Muscle layer of duodenum (tissue), 2 donors: Measurements from ENCODE around the gene ZNF785.

ENCODE experiments used
- H3K27ac ChIP-seq: one replicate; pipeline ENCODE4 v1.7.0; 2013; ENCODE audit warnings: mild to moderate bottlenecking, low read length
- H3K27me3 ChIP-seq: one replicate; pipeline ENCODE4 v1.7.0; 2013; ENCODE audit warnings: low read depth, mild to moderate bottlenecking, control low read depth, low read length
- H3K36me3 ChIP-seq, 2 donors: one replicate each; pipeline ENCODE4 v1.7.0; 2013; ENCODE audit warnings: low read length in 2 of 2, control low read depth in 1 of 2, mild to moderate bottlenecking in 1 of 2; ENCODE audit not compliant: insufficient read depth in 2 of 2, control insufficient read depth in 1 of 2
- H3K4me1 ChIP-seq, 2 donors: one replicate each; pipeline ENCODE4 v1.7.0; 2013; ENCODE audit warnings: low read length in 2 of 2, mild to moderate bottlenecking in 2 of 2, control low read depth in 1 of 2, moderate library complexity in 1 of 2; ENCODE audit not compliant: insufficient read depth in 2 of 2, control insufficient read depth in 1 of 2
- H3K4me3 ChIP-seq, 2 donors: one replicate each; pipeline ENCODE4 v1.7.0; 2013; ENCODE audit warnings: low read length in 2 of 2, low read depth in 1 of 2, mild to moderate bottlenecking in 1 of 2
- H3K9me3 ChIP-seq, 2 donors: one replicate each; pipeline ENCODE4 v1.7.0; 2013; ENCODE audit warnings: low read length in 2 of 2, control low read depth in 1 of 2, mild to moderate bottlenecking in 1 of 2; ENCODE audit not compliant: control insufficient read depth in 1 of 2
- donor health status: healthy.

ZNF785 gene

GRCh38 chr16:30569746-30570635 is 15.5 kb downstream of the ZNF785 start:
- Histone ChIP-seq H3K4me3 (peak overlapping the region in 1 of 2 donors; percentile 28), H3K36me3 (no peaks in the 10 kb centered on the region), H3K9me3 (no peaks in the 10 kb centered on the region), H3K27ac (no peak overlapping the region), H3K4me1 (peaks cover 3 to 23% of the 10 kb centered on the region in 2 donors), H3K27me3 (no peaks in the 10 kb centered on the region)

- Histone ChIP-seq H3K27ac (no peak overlapping the region), H3K36me3 (no peaks in the 10 kb centered on the region), H3K4me1 (peaks cover 3 to 23% of the 10 kb centered on the region in 2 donors)
Measured at GRCh38 chr16:30569281-30569680, 16.2 kb downstream of the ZNF785 start.

GRCh38 chr16:30567991-30568638 is 17.4 kb downstream of the ZNF785 start:
- Histone ChIP-seq H3K4me1 (peaks cover 3 to 23% of the 10 kb centered on the region in 2 donors), H3K4me3 (no peak overlapping the region), H3K9me3 (no peaks in the 10 kb centered on the region), H3K27ac (no peak overlapping the region), H3K36me3 (no peaks in the 10 kb centered on the region), H3K27me3 (no peaks in the 10 kb centered on the region)

More at GRCh38 chr16:30569281-30569680, 16.2 kb downstream of the ZNF785 start:
- no peaks in the 10 kb centered on the region for H3K27me3 ChIP-seq
- H3K4me3 ChIP-seq, result no peak overlapping the region
- H3K9me3 ChIP-seq, result no peaks in the 10 kb centered on the region

GRCh38 chr16:30567160-30567990 is 18.1 kb downstream of the ZNF785 start:
- H3K4me1 ChIP-seq, result peaks cover 3 to 19% of the 10 kb centered on the region in 2 donors
- no peaks in the 10 kb centered on the region for H3K27me3 ChIP-seq
- no peaks in the 10 kb centered on the region for H3K36me3 ChIP-seq
- H3K27ac ChIP-seq, result no peak overlapping the region
- no peak overlapping the region for H3K4me3 ChIP-seq
- H3K9me3 ChIP-seq, result no peaks in the 10 kb centered on the region

- Histone ChIP-seq H3K27me3 (no peaks in the 10 kb centered on the region), H3K36me3 (no peaks in the 10 kb centered on the region), H3K9me3 (no peaks in the 10 kb centered on the region), H3K4me1 (peaks cover 0 to 15% of the 10 kb centered on the region in 2 donors), H3K27ac (no peak overlapping the region), H3K4me3 (no peak overlapping the region)
Measured at GRCh38 chr16:30566531-30566930, 19.0 kb downstream of the ZNF785 start.

- no peaks in the 10 kb centered on the region for H3K27me3 ChIP-seq
- H3K27ac ChIP-seq, result no peak overlapping the region
- no peaks in the 10 kb centered on the region for H3K9me3 ChIP-seq
- no peak overlapping the region for H3K4me3 ChIP-seq
- peaks cover 0 to 16% of the 10 kb centered on the region in 2 donors for H3K4me1 ChIP-seq
- H3K36me3 ChIP-seq, result no peaks in the 10 kb centered on the region
Measured at GRCh38 chr16:30565984-30566383, 19.5 kb downstream of the ZNF785 start.

- Histone ChIP-seq H3K27me3 (no peaks in the 10 kb centered on the region), H3K4me3 (no peak overlapping the region), H3K4me1 (peaks cover 0 to 14% of the 10 kb centered on the region in 2 donors), H3K36me3 (no peaks in the 10 kb centered on the region), H3K27ac (no peak overlapping the region), H3K9me3 (no peaks in the 10 kb centered on the region)
Measured at GRCh38 chr16:30565526-30565925, 20.0 kb downstream of the ZNF785 start.

GRCh38 chr16:30562021-30562420 is 23.5 kb downstream of the ZNF785 start:
- Histone ChIP-seq H3K27ac (no peak overlapping the region), H3K4me3 (peak overlapping the region in 1 of 2 donors; percentile 65)

GRCh38 chr16:30561089-30561816 is 24.2 kb downstream of the ZNF785 start:
- Histone ChIP-seq H3K4me3 (peak overlapping the region; percentile 55 to 65), H3K36me3 (no peaks in the 10 kb centered on the region), H3K4me1 (peaks cover 0 to 13% of the 10 kb centered on the region in 2 donors), H3K27me3 (no peaks in the 10 kb centered on the region), H3K27ac (peak overlapping the region; percentile 23), H3K9me3 (no peaks in the 10 kb centered on the region)

More at GRCh38 chr16:30562021-30562420, 23.5 kb downstream of the ZNF785 start:
- no peaks in the 10 kb centered on the region for H3K9me3 ChIP-seq
- peaks cover 0 to 10% of the 10 kb centered on the region in 2 donors for H3K4me1 ChIP-seq
- H3K27me3 ChIP-seq, result no peaks in the 10 kb centered on the region
- no peaks in the 10 kb centered on the region for H3K36me3 ChIP-seq

- no peak overlapping the region for H3K27ac ChIP-seq
- H3K4me1 ChIP-seq, result peaks cover 0 to 17% of the 10 kb centered on the region in 2 donors
- H3K36me3 ChIP-seq, result peaks cover 3 to 10% of the 10 kb centered on the region in 2 donors
- no peak overlapping the region for H3K4me3 ChIP-seq
- no peaks in the 10 kb centered on the region for H3K27me3 ChIP-seq
- no peaks in the 10 kb centered on the region for H3K9me3 ChIP-seq
Measured at GRCh38 chr16:30559690-30560089, 25.8 kb downstream of the ZNF785 start.
